GM19025 (cell line): Measurements from ENCODE around the gene ZNF75A.

Source experiments
- ATAC-seq: cut with Tn5 transposase; IDR thresholded peaks from one replicate; pipeline ENCODE4 v1.9.1; 2021; ENCODE audit warnings: mild to moderate bottlenecking, low read depth, moderate library complexity; ENCODE audit not compliant: unreplicated experiment

Gene ZNF75A

GRCh38 chr16:3362931-3363330 is 57.6 kb downstream of the ZNF75A start:
- no peak for ATAC-seq

GRCh38 chr16:3363793-3364192 is 58.5 kb downstream of the ZNF75A start:
- no peak for ATAC-seq

GRCh38 chr16:3364774-3365427 is 59.6 kb downstream of the ZNF75A start:
- ATAC-seq: no peak
